Ishikawa (cell line): Measurements from ENCODE around the gene ARMC3.

ENCODE experiments used
- CEBPB ChIP-seq: IDR thresholded peaks from 2 replicates; pipeline ENCODE4 v1.6.1; 2012
- EP300 ChIP-seq: IDR thresholded peaks from 2 replicates; pipeline ENCODE4 v1.6.1; 2012; ENCODE audit warnings: borderline replicate concordance
- MAX ChIP-seq: IDR thresholded peaks from 2 replicates; pipeline ENCODE4 v1.6.1; 2012
- TAF1 ChIP-seq: IDR thresholded peaks from 2 replicates; pipeline ENCODE4 v1.6.1; 2012; ENCODE audit warnings: low read depth, mild to moderate bottlenecking
- TCF12 ChIP-seq: IDR thresholded peaks from 2 replicates; pipeline ENCODE4 v1.6.1; 2012; ENCODE audit warnings: low read depth

- no peak for TF ChIP-seq CEBPB
- no peak for TF ChIP-seq TCF12
- no peak for TF ChIP-seq MAX
- TF ChIP-seq EP300: no peak
- TF ChIP-seq TAF1: no peak
These were observed 56.2 kb downstream of the ARMC3 start for GRCh38 chr10:22984066-22984465.
